HG03457 (cell line): ENCODE data around the gene ZNF625.
A peak's percentile ranks its signal among the peaks of the same experiment; 100 is the strongest.

Experiments
- ATAC-seq: cut with Tn5 transposase; IDR thresholded peaks from one replicate; pipeline ENCODE4 v1.9.1; 2021; ENCODE audit warnings: moderate number of reproducible peaks; ENCODE audit not compliant: unreplicated experiment

ZNF625 gene

GRCh38 chr19:12156223-12157058 is at the start of gene ZNF625:
Gene ZNF625, minus strand, starts transcription at chr19:12156734. Its CDS starts 176 bp downstream, at chr19:12156558.
- ATAC-seq = peak; percentile 52

DNA sequence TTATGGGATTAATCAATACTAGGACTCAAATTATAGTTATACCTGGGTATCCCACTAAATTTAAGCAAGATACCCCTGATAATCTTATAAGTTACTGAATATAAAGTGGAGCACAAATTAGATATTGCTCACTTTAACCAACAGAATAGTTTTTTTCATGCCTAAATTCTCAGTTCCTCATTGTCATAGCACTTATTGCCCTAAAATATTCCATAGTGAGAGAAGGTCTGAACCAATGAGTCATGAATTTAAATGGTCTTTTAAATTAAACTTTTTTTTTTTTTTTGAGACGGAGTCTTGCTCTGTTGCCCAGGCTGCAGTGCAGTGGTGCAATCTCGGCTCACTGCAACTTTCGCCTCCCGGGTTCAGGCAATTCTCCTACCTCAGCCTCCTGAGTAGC is 48.8 kb upstream of the ZNF625 start:
- ATAC-seq = no peak

DNA sequence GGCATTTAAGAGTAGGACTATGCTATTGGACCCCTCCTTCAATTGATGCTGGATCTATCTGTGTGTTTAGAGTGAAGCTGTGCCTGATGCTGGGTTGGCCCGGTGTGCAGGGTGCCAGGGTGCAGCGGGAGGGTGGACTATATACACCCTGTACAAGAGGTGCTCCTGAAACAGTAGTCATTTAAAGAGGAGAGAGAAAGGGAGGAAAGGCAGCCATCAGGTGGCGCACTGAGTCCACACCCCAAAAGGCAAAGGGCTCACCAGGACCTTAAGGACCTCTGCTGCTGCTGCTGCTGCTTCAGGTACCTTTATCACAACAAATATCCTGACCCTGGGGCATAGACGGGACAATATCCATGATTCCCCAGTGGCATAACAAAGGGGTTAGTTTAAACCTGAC is 45.7 kb upstream of the ZNF625 start:
- no peak for ATAC-seq

GRCh38 chr19:12199757-12200419 is 43.4 kb upstream of the ZNF625 start:
- no peak for ATAC-seq

- no peak for ATAC-seq
Measured at GRCh38 chr19:12198136-12198535, 41.6 kb upstream of the ZNF625 start.

DNA sequence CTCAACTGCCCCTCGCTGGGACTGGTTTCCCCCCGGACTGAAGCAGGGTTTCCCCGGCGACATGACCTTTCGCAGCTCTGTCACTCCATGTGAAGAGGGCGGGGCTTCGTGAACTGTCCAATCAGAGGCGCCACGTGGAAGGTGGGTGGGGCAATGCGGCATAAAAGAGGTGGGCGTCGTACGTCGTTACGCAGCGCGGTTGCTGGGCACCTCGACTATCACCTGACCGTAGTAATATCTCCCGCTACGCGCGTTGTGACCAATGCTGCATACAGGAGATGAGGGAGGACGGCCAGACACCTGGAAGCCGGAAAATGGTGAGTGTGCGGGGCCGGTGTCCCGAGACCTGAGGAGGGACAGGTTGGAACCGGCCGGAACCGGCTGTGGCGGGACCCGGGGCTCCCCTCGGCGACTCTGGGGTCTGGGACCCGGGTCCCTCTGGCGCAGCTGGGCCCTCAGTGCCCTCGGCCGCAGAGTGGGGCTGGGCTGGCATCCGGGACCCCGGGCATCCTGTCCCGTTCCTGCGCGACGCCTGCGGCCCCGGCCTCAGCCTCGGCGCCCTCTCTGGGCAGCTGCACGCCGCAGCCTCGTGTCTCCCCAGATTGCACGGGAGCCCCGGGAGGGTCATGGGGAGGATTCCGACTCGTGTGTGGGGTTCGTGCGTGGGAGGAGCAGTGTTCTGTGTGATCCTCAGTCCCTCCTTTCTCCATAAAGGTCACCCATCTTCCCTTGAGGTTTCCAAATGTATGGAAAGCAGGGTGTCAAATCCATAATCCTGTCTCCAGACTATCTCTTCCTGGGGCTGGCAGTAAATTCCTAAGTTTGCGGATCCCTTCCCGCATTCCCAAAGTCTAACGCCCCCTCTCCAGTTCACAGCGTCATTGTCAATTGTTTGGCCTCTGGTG is 38.5 kb upstream of the ZNF625 start:
- no peak for ATAC-seq

DNA sequence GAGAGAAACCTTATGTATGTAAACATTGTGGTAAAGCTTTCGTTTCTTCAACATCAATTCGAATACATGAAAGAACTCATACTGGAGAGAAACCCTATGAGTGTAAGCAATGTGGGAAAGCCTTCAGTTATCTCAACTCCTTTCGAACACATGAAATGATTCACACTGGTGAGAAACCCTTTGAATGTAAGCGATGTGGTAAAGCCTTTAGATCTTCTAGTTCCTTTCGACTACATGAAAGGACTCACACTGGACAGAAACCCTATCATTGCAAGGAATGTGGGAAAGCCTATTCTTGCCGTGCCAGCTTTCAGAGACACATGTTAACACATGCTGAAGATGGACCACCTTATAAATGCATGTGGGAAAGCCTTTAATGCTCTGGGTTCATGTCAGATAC is 31.1 kb upstream of the ZNF625 start:
- ATAC-seq = no peak

DNA sequence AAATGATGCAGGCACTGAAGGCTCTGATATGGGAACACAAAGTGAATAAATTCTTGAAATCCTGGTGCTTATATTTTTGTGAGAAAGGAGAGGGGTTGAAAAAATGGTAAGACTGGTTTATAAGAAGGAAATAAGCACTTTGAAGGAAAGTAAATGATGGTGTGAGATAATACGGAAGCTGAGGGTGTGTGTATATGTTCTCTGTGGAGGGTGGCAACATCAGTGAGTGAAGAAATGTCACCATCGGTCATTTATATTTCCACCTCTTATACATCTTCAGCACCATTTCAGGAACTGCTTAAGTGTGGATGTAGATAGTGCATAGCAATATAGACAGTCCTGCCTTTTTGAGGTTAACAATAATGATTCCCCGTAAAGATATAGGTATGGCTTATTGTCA is 23.8 kb upstream of the ZNF625 start:
- ATAC-seq = no peak

- ATAC-seq = no peak
Measured at GRCh38 chr19:12166626-12167025, 10.1 kb upstream of the ZNF625 start.

DNA sequence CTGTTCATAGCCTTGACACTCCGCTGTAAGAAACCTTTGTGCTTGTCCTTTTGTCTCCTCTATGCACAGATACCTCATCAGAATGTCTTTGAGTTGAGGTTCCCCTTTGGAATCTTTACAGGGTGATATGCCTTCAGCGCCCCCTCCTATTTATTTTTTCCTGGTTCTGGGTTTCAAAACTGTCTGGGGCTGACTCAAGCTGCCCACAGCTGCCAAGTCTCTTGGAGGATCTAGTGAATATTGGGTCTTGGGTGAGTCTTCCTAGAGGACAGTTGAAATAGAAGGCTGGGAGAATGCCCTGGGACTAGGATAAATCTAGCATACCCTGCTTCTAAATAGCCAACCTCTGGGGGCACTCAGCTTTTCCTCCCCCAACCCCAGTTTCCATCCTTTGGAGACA is 7.3 kb upstream of the ZNF625 start:
- no peak for ATAC-seq

- peak; percentile 78 for ATAC-seq
Measured at GRCh38 chr19:12162882-12163806, 6.6 kb upstream of the ZNF625 start, which contains the start of gene ZNF136. Gene ZNF136, plus strand, starts transcription at chr19:12163096. Its CDS starts 108 bp downstream, at chr19:12163204.

GRCh38 chr19:12162513-12162881 is 6.0 kb upstream of the ZNF625 start:
- no peak for ATAC-seq

DNA sequence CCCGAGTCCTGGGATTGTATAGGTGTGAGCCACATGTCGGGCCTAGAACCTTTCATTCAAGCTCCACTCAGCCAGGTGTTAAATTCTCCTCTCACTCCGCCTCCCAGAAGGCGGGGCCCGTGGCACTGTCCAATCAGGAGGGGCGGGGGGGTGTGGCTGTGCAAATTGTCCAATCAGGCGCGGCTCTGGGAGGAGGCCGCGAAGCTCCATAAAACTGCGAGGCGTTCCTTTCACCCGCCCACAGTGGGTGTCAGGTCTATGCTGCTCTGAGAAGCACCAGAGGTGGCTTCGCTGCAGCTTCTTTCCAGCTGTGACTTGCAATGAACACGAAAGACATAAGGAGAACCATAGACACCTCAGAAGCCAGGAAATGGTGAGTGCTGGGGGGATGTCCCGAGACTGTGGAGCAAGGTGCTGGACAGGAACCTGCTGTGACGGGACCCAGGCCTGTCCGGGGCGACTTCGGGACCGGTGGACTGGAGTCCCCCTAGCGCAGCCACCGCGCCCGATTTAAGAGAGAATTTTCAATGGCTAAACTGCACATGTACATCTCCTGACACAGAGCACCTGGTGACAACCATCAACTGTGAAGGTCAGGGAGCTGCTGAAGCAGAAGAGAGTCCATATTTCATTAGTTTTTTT is 3.4 kb upstream of the ZNF625 start:
- no peak for ATAC-seq

DNA sequence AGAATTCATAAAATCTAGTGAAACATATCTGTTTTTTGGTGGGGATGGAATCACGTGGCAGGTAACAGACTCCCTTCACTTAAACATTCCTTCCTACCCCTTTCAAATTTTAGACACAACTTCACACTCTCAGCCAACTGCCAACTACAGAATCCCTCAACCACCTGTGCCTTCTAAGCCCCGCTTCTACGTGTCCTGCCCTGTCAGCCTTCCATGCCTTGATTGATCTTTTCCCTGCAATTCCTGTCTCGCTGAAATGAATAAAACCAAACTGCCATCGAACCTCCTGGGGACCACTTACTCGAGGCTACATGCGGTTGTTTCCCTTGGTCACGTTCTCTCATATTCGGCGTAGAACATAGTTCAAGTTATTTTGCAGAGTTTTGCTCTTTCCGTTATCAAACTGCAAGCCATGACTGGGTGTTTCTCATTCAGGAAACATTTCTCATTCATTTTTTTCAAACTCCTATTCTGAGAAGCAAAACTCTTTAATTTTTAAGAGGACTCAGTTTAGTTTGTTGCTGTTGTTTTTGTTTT is 1.1 kb downstream of the ZNF625 start:
- no peak for ATAC-seq

- ATAC-seq = no peak
Measured at GRCh38 chr19:12145348-12145747, 11.2 kb downstream of the ZNF625 start.

DNA sequence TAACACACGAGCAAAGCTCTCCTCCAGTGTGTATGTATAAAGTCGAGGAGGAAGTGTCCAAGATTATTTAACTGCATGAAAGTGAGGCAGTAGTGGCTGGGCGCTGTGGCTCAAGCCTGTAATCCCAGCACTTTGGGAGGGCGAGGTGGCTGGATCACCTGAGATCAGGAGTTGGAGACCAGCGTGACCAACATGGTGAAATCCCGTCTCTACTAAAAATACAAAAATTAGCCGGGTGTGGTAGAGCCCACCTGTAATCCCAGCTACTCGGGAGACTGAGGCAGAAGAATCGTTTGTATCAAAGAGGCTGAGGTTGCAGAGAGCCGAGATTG is 15.2 kb downstream of the ZNF625 start:
- ATAC-seq = no peak

DNA sequence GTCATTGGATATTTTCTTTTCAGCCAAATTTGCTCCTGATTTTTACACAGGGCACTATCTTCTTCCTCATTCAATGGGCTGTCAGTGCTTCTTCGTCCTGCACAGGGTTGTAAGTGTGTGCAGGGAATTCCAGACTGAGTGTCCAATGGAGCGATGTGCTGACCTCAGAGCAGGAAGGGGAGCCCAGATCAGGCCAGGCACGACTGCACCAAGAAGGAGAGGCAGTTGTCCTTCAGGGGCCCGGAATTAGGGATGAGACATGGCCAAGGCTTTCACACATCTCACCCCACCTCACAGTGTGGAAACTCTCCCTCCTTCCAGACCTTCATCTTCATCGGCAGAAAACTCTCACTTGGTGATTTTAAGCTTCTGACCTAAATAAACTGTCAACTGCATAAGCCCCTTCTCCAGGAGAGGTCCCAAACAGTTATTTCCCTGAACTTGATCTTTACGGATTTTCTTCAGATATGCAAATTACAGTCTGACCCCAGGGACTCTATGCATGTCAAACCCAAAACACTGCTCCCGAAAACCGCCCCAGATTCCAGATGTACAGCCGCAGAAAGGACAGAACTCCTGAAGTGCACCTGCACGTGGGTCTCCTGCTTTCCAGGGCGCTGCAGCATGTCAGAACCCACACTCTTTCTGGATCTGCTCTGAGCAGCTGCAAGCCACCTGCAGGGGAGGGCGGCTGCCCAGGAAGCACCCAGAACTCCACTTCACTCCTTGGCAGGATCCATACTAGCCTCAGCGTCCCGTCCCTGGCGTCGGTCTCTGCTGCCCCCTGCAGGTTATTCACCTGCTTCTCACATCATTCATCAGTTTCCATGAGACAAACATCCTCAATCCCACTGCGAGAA is 15.8 kb downstream of the ZNF625 start:
- ATAC-seq = no peak

- no peak for ATAC-seq
Measured at GRCh38 chr19:12139885-12140544, 16.5 kb downstream of the ZNF625 start, which contains the start of gene ZNF20. Gene ZNF20, minus strand, starts transcription at chr19:12140350. Its CDS starts 168 bp downstream, at chr19:12140182.
